Measurements from ENCODE around the gene EEA1.

DNA sequence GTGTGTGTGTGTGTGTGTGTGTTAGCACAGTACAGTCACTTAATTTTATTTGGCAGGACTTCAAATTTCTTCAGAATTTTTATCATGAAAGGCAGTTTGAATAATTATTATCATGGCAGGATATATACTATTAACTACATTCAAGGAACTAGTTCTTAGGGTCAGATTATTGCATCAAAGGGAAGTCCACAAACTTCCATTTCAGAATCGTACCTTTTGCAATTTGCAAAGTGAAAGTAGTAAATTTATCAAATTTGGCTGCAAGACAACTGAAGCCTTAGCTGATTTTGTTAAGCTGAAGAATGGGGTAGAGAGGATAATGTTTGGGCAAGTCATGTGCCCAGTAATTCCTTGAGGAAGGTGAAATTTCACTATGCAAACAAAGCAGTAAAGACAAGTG, 158.1 kb downstream of the EEA1 start:
- TF ChIP-seq, protein P1, sequence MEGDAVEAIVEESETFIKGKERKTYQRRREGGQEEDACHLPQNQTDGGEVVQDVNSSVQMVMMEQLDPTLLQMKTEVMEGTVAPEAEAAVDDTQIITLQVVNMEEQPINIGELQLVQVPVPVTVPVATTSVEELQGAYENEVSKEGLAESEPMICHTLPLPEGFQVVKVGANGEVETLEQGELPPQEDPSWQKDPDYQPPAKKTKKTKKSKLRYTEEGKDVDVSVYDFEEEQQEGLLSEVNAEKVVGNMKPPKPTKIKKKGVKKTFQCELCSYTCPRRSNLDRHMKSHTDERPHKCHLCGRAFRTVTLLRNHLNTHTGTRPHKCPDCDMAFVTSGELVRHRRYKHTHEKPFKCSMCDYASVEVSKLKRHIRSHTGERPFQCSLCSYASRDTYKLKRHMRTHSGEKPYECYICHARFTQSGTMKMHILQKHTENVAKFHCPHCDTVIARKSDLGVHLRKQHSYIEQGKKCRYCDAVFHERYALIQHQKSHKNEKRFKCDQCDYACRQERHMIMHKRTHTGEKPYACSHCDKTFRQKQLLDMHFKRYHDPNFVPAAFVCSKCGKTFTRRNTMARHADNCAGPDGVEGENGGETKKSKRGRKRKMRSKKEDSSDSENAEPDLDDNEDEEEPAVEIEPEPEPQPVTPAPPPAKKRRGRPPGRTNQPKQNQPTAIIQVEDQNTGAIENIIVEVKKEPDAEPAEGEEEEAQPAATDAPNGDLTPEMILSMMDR (IDR thresholded peaks at IDR 0.05) = no peak
- TF ChIP-seq POLR2A (IDR thresholded peaks at IDR 0.05) = no peak

Measured in esophagus squamous epithelium (tissue), 4 donors.